GM19468 (cell line): ENCODE data around the gene NME7.
"Not testable (repeated sequence)": the region's sequence is repeated elsewhere in the genome, so short reads cannot be mapped to it uniquely, and the experiment has no call there.

Source experiments
- ATAC-seq: cut with Tn5 transposase; IDR thresholded peaks from one replicate; pipeline ENCODE4 v1.9.1; 2021; ENCODE audit warnings: mild to moderate bottlenecking, moderate library complexity, moderate number of reproducible peaks; ENCODE audit not compliant: unreplicated experiment; ENCODE audit errors: extremely low read depth

The NME7 gene, protein sequence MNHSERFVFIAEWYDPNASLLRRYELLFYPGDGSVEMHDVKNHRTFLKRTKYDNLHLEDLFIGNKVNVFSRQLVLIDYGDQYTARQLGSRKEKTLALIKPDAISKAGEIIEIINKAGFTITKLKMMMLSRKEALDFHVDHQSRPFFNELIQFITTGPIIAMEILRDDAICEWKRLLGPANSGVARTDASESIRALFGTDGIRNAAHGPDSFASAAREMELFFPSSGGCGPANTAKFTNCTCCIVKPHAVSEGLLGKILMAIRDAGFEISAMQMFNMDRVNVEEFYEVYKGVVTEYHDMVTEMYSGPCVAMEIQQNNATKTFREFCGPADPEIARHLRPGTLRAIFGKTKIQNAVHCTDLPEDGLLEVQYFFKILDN

GRCh38 chr1:169367686-169368405 lies at the start of gene NME7, which contains the start of gene BLZF1:
Gene NME7, minus strand, starts transcription at chr1:169367797. Its CDS starts 87 bp downstream, at chr1:169367710.
Gene BLZF1, plus strand, starts transcription at chr1:169368195. Its CDS starts 1,328 bp downstream, at chr1:169369523.
- ATAC-seq: peak; percentile 87

DNA sequence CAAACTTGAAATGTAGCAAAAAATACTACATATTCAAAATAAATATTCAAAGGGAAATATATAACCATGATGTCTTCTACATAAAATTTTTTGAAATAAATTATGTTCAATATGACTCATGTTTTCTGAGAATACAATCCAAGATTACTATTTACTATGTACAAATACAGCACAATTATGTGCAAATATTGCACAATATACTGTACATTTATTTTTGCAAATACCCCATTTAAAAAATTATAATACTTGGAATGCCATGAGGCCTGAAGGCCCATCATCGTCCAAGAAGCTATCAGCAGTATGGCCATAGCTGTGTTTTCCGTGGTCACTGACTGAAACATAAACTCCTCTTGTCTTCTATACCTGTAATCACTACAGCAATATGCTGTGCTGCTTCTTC lies 47.4 kb upstream of the NME7 start:
- ATAC-seq: no peak

DNA sequence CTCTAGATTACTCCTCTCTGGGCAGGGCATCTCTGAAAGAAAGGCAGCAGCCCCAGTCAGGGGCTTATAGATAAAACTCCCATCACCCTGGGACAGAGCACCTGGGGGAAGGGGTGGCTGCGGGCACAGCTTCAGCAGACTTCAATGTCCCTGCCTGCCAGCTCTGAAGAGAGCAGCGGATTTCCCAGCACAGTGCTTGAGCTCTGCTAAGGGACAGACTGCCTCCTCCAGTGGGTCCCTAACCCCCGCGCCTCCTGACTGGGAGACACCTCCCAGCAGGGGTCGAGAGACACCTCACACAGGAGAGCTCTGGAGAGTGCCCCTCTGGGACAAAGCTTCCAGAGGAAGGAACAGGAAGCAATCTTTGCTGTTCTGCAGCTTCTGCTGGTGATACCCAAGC lies 40.7 kb upstream of the NME7 start:
- not testable (repeated sequence) for ATAC-seq

DNA sequence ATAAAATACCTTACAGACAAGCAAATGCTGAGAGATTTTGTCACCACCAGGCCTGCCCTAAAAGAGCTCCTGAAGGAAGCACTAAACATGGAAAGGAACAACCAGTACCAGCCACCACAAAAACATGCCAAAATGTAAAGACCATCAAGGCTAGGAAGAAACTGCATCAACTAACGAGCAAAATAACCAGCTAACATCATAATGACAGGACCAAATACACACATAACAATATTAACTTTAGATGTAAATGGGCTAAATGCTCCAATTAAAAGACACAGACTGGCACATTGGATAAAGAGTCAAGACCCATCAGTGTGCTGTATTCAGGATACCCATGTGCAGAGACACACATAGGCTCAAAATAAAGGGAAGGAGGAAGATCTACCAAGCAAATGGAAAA lies 35.0 kb upstream of the NME7 start:
- not testable (repeated sequence) for ATAC-seq

GRCh38 chr1:169395955-169396354 lies 28.4 kb upstream of the NME7 start:
- no peak for ATAC-seq

DNA sequence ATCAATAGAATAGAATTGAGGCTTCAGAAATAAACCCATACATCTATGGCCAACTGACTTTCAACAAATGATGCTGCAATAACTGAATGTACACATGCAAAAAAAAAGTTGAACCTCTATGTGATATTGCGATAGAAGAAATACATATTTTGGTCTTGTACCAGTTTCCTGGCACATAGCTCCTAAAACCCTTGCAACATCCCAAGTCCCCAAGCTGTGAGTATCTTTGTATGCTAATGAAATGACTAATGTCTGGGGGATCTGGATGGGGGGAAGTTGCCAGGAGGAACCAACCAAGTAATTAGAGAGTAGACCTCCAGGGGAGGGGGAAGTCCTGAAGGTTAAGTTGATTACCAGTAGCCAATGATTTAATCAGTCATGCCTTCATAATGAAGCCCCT lies 24.8 kb upstream of the NME7 start:
- ATAC-seq: no peak

DNA sequence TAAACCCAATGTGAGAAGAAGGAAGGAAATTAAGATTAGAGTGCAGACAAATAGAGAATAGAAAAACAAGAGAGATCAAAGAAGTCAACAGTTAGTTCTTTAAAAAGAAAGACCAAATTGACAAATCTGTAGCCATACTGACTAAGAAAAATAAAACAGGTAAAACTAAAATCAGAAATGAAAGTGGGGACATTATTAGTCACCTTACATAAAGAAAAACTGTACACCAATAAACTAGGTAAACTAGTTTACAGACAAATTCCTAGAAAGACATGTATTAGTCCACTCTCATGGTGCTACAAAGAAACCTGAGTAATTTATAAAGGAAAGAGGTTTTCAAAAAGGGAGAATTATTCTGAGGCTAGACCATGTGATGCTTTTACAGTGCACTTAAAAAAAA lies 22.7 kb upstream of the NME7 start:
- no peak for ATAC-seq

DNA sequence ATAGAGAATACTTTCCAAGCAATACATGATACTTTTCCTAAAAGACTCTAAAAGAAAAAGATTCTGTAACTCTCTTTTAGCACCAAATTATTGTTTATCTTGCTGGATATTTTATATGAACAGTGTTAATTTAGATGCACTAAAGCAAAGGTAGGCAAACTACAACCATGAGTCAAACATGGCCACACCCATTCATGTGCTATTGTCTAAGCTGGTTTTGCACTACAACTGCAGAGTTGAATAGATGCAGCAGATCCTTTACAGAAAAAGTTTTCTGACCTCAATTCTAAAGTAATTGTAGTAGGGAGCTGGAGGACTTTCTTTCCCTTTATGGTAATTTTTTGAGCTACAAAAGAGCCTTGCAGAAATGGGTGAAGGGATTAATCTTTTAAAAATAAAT lies 19.8 kb upstream of the NME7 start:
- no peak for ATAC-seq

GRCh38 chr1:169383449-169383848 lies 15.9 kb upstream of the NME7 start:
- no peak for ATAC-seq

GRCh38 chr1:169381162-169381561 lies 13.6 kb upstream of the NME7 start:
- ATAC-seq: no peak

GRCh38 chr1:169371404-169371803 lies 3.8 kb upstream of the NME7 start:
- ATAC-seq: no peak

DNA sequence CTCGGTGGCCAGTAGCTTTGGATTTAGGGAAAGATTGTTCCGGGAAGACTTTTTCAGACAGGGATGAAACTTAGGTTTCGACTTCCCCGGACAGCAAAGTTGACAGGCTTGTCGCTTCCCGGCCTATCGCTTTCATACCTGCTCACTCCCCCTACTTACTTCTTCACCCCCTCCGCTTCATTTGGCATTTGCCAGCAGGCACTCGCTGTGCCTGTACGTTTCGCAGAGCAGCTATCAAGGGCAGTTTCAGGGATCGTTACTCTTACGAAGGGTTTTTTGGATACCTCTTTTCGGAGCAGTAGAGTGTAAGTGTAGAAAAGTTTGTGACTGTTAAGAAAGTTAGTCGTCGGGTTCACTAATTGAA lies 791 bp upstream of the NME7 start:
- ATAC-seq: no peak

DNA sequence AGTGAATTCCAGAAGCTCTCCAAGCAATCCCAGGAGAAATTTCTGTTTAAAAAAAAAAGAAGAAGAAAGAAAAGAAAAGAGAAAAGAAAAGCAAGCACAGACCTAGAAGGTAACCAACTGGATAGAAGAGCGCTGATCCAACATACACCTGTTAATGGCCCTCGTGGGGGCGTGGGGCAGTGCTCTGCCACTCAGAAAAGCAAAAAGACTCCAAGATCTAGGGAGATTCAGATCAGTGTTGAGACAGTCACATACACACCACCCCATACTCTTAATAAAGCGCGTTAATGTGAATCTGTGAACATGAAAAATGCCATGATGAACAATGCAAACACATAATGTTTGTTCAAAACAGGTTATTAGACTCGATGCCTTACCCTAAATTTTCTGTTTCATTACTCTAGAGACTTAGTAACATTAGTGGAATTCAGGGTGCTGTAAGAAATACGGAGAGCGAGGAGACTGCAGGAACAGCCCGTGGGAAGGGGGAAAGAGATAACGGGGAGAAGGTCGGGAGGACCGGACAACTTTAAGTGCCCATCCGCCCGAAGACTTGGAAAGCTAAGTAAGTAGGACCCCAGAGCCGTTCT lies 406 bp downstream of the NME7 start:
- ATAC-seq: no peak

DNA sequence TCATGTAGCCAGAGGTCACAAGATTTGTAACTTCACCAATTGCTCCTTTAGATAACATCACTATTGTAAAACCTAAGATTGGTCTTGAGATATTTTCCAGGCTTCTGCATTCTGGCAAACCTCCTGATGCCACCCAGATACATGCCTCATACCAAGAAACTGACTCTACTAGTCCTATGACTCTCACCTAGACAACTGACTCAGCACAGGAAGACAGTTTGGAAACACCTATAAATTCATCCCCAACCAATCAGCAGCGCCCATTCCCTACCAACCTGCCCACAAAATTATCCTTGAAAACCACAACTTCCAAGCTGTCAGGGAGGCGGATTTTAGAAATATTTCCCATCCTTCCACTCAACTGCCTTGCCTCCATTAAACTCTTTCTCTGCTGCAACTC lies 2.6 kb downstream of the NME7 start:
- no peak for ATAC-seq

GRCh38 chr1:169363046-169363730 lies 4.4 kb downstream of the NME7 start:
- ATAC-seq: peak; percentile 23

DNA sequence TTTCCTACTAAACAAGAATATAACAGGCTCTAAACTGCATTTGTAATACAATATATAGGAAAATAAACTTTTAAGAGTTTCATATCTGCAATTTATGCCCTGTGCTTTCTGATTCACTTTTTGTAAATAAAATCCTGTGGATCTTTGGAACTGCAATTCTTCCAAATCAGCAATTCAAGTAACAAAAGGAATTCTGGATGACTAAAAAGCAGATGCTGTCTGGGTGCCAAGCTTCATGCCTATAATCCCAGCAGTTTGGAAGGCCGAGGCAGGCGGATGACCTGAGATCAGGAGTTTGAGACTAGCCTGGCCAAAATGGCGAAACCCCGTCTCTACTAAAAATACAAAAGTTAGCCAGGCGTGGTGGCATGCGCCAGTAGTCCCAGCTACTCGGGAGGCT lies 6.3 kb downstream of the NME7 start:
- ATAC-seq: no peak

- no peak for ATAC-seq
These were observed 7.2 kb downstream of the NME7 start for GRCh38 chr1:169360415-169360814.

- ATAC-seq: no peak
These were observed 19.1 kb downstream of the NME7 start for GRCh38 chr1:169348383-169349036.

DNA sequence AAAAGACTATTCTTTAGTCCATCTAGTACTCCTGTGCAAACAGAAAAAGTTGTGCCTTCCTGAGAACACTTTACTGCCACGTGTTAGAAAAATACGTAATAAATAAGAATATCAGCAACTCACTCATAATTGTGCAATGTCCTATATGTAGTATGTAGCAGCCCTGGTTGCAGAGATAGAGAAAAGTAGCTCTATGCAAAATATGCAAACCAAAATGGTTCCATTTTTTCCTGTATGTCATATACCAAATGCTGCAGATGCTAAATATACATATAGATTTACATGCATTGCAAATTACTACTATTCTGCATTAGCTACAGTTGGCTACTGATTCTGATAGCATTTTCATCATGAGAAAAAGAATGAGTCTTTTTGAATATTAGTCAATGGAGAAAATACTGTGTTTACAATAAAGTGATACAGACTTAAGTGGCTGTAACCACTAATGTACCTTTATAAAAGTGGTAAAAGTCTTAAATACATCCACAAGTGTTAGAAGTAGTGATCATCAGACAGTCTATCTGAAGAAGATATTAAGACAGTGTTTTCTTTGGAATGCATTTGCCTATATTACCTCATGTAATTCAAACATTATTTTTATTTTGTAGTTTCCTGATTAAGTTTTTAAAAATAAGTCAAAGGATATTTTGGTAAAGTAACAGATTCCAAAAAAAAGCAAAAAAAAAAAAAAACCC lies 19.8 kb downstream of the NME7 start:
- ATAC-seq: no peak
